ENCODE results near the gene PTPRJ.

GRCh38 chr11:48090174-48090573 lies 109.8 kb downstream of the PTPRJ start:
- TF ChIP-seq EZH2phosphoT487 (IDR thresholded peaks at IDR 0.05; ENCODE audit: insufficient read depth, low read depth) (no peak), EZH2 (IDR thresholded peaks at IDR 0.05; ENCODE audit: insufficient read depth, poor library complexity, severe bottlenecking) (no peak)
